HEK293 (cell line): ENCODE results near the gene ANTXR1.

Experiments
- CTCF ChIA-PET: fragments of 350-600 bp; formaldehyde crosslinking; extraction: SDS; loops from one replicate; lab custom pipeline; 2021; ENCODE audit warnings: antibody characterized with exemption; lab: Yijun Ruan, JAX
- POLR2A ChIA-PET: fragments of 300-600 bp; formaldehyde crosslinking; extraction: SDS; loops from one replicate; lab custom pipeline; 2020; ENCODE audit warnings: antibody characterized with exemption, inconsistent platforms; lab: Yijun Ruan, JAX
- H3K27ac ChIP-seq: fragments of 200-500 bp; sonication (Bioruptor generic); 2 replicates; pipeline ENCODE4 v1.5.1; 2014; ENCODE audit warnings: low read depth, low read length, control low read depth, inconsistent platforms; ENCODE audit errors: extremely low read depth
- H3K36me3 ChIP-seq, 2 experiments: fragments of 200-500 bp in 1 of 2; sonication (Bioruptor generic) in 1 of 2; 1 replicate in 1 of 2; 2 replicates in 1 of 2; pipeline ENCODE4 v1.5.1; 2014 to 2017; ENCODE audit warnings: inconsistent platforms in 2 of 2, low read length in 2 of 2; ENCODE audit not compliant: control insufficient read depth in 2 of 2, insufficient read depth in 1 of 2
- H3K4me1 ChIP-seq: fragments of 200-500 bp; sonication (Bioruptor generic); 2 replicates; pipeline ENCODE4 v1.5.1; 2014; ENCODE audit warnings: mild to moderate bottlenecking, low read length, inconsistent platforms; ENCODE audit not compliant: control insufficient read depth, insufficient read depth
- H3K4me3 ChIP-seq: 2 replicates; pipeline ENCODE4 v1.5.1; 2011; ENCODE audit warnings: low read depth, mild to moderate bottlenecking, control low read depth, low read length, moderate library complexity
- H3K9me3 ChIP-seq: fragments of 200-500 bp; sonication (Bioruptor generic); 2 replicates; pipeline ENCODE4 v1.5.1; 2014; ENCODE audit warnings: low read depth, low read length, inconsistent platforms; ENCODE audit not compliant: control insufficient read depth, insufficient read depth
- GLIS2 ChIP-seq: fragments of 450-650 bp; formaldehyde crosslinking; IDR thresholded peaks from 2 replicates; pipeline ENCODE4 v1.5.1; 2016; ENCODE audit warnings: missing biosample characterization, missing genetic modification characterization
- RBAK ChIP-seq: fragments of 450-650 bp; formaldehyde crosslinking; IDR thresholded peaks from 2 replicates; pipeline ENCODE4 v1.5.1; 2016; ENCODE audit warnings: missing biosample characterization, missing genetic modification characterization
- SCRT1 ChIP-seq: fragments of 450-650 bp; formaldehyde crosslinking; IDR thresholded peaks from 2 replicates; pipeline ENCODE4 v1.5.1; 2016; ENCODE audit warnings: missing biosample characterization, missing genetic modification characterization, borderline replicate concordance
- SETDB1 ChIP-seq: IDR thresholded peaks from one replicate; pipeline ENCODE4 v1.6.1; 2017; ENCODE audit warnings: mild to moderate bottlenecking, low read length, moderate library complexity, mixed read lengths; ENCODE audit not compliant: insufficient read length
- ZBTB21 ChIP-seq: fragments of 450-650 bp; formaldehyde crosslinking; IDR thresholded peaks from 2 replicates; pipeline ENCODE4 v1.5.1; 2017; ENCODE audit warnings: missing biosample characterization, missing genetic modification characterization
- ZBTB8A ChIP-seq: fragments of 450-650 bp; formaldehyde crosslinking; IDR thresholded peaks from 2 replicates; pipeline ENCODE4 v1.5.1; 2016; ENCODE audit warnings: missing biosample characterization, missing genetic modification characterization
- ZFP41 ChIP-seq: fragments of 450-650 bp; formaldehyde crosslinking; IDR thresholded peaks from 2 replicates; pipeline ENCODE4 v1.5.1; 2016; ENCODE audit warnings: missing biosample characterization, missing genetic modification characterization, borderline replicate concordance
- ZNF133 ChIP-seq: fragments of 450-650 bp; formaldehyde crosslinking; IDR thresholded peaks from 2 replicates; pipeline ENCODE4 v1.5.1; 2016; ENCODE audit warnings: missing biosample characterization, missing genetic modification characterization
- ZNF140 ChIP-seq: fragments of 450-650 bp; formaldehyde crosslinking; IDR thresholded peaks from 2 replicates; pipeline ENCODE4 v1.5.1; 2016; ENCODE audit warnings: missing biosample characterization, missing genetic modification characterization
- ZNF184 ChIP-seq: fragments of 450-650 bp; IDR thresholded peaks from 2 replicates; pipeline ENCODE4 v1.5.1; 2018; ENCODE audit warnings: missing biosample characterization, mild to moderate bottlenecking, missing genetic modification characterization
- ZNF221 ChIP-seq: fragments of 450-650 bp; formaldehyde crosslinking; IDR thresholded peaks from 2 replicates; pipeline ENCODE4 v1.5.1; 2017; ENCODE audit warnings: missing biosample characterization, missing genetic modification characterization, borderline replicate concordance
- ZNF248 ChIP-seq: fragments of 450-650 bp; formaldehyde crosslinking; IDR thresholded peaks from 2 replicates; pipeline ENCODE4 v1.5.1; 2017; ENCODE audit warnings: missing biosample characterization, missing genetic modification characterization
- ZNF292 ChIP-seq: fragments of 450-650 bp; formaldehyde crosslinking; IDR thresholded peaks from 2 replicates; pipeline ENCODE4 v1.5.1; 2016; ENCODE audit warnings: low read depth, missing biosample characterization, missing genetic modification characterization, borderline replicate concordance
- ZNF350 ChIP-seq: fragments of 450-650 bp; formaldehyde crosslinking; IDR thresholded peaks from 2 replicates; pipeline ENCODE4 v1.5.0; 2017; ENCODE audit warnings: missing biosample characterization, mild to moderate bottlenecking, missing genetic modification characterization
- ZNF37A ChIP-seq: fragments of 450-650 bp; IDR thresholded peaks from 2 replicates; pipeline ENCODE4 v1.5.1; 2018; ENCODE audit warnings: missing biosample characterization, missing genetic modification characterization
- ZNF416 ChIP-seq: fragments of 450-650 bp; formaldehyde crosslinking; IDR thresholded peaks from 2 replicates; pipeline ENCODE4 v1.5.1; 2016; ENCODE audit warnings: missing biosample characterization, missing genetic modification characterization
- ZNF48 ChIP-seq: fragments of 450-650 bp; formaldehyde crosslinking; IDR thresholded peaks from 2 replicates; pipeline ENCODE4 v1.5.1; 2016; ENCODE audit warnings: missing biosample characterization, missing genetic modification characterization
- ZNF621 ChIP-seq: fragments of 450-650 bp; formaldehyde crosslinking; IDR thresholded peaks from 2 replicates; pipeline ENCODE4 v1.5.1; 2017; ENCODE audit warnings: missing biosample characterization, missing genetic modification characterization
- ZNF626 ChIP-seq: fragments of 450-650 bp; sonication (Bioruptor Pico); formaldehyde crosslinking; IDR thresholded peaks from 2 replicates; pipeline ENCODE4 v1.5.1; 2018; ENCODE audit warnings: missing biosample characterization, missing genetic modification characterization, inconsistent platforms
- ZNF654 ChIP-seq: fragments of 450-650 bp; formaldehyde crosslinking; IDR thresholded peaks from 2 replicates; pipeline ENCODE4 v1.5.1; 2016; ENCODE audit warnings: low read depth, missing biosample characterization, missing genetic modification characterization
- ZNF792 ChIP-seq: fragments of 450-650 bp; formaldehyde crosslinking; IDR thresholded peaks from 2 replicates; pipeline ENCODE4 v1.5.1; 2016; ENCODE audit warnings: missing biosample characterization, missing genetic modification characterization
- TF ChIP-seq, protein P1 (sequence below): fragments of 450-650 bp; formaldehyde crosslinking; IDR thresholded peaks from 2 replicates; pipeline ENCODE4; 2016; ENCODE audit warnings: missing biosample characterization, missing genetic modification characterization
- TF ChIP-seq, protein P2 (sequence below): fragments of 450-650 bp; formaldehyde crosslinking; IDR thresholded peaks from 2 replicates; pipeline ENCODE4 v1.5.1; 2016; ENCODE audit warnings: missing biosample characterization, missing genetic modification characterization
- TF ChIP-seq, protein P3 (sequence below): fragments of 450-650 bp; formaldehyde crosslinking; IDR thresholded peaks from 2 replicates; pipeline ENCODE4 v1.5.1; 2016; ENCODE audit warnings: missing biosample characterization, missing genetic modification characterization
- TF ChIP-seq, protein P4 (sequence below): fragments of 450-650 bp; formaldehyde crosslinking; IDR thresholded peaks from 2 replicates; pipeline ENCODE4 v1.5.1; 2017; ENCODE audit warnings: missing biosample characterization, missing genetic modification characterization
- TF ChIP-seq, protein P5 (sequence below): fragments of 450-650 bp; formaldehyde crosslinking; IDR thresholded peaks from 2 replicates; pipeline ENCODE4 v1.5.1; 2016; ENCODE audit warnings: missing biosample characterization, missing genetic modification characterization, low read depth

Gene ANTXR1

DNA sequence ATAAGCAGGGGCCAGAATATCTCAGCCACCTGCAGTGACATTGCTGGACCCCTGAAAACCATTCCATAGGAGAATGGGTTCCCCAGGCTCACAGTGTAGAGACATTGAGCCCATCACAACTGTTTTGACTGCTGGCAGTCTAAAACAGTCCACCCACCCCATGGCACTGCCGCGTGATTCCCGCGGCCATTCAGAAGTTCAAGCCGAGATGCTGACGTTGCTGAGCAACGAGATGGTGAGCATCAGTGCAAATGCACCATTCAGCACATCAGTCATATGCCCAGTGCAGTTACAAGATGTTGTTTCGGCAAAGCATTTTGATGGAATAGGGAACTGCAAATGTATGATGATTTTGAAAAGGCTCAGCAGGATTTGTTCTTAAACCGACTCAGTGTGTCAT is 234.6 kb downstream of the ANTXR1 start:
- H3K4me3 ChIP-seq, result no peak overlapping the region
- peaks cover 0 to 9% of the 10 kb centered on the region in 2 experiments; a peak in 1 of 3 replicates for H3K36me3 ChIP-seq
- H3K4me1 ChIP-seq, result peaks cover 2% of the 10 kb centered on the region; the same call in 1 of the 2 replicates
- ChIA-PET POLR2A (no interaction called here), CTCF (no interaction called here)
- no peak overlapping the region for H3K27ac ChIP-seq
- no peak for TF ChIP-seq ZNF654 (tag by site-specific recombination)
- TF ChIP-seq ZBTB21 (tag by site-specific recombination), result no peak
- no peak for TF ChIP-seq ZNF48 (tag by site-specific recombination)
- no peak for TF ChIP-seq ZFP41 (tag by site-specific recombination)
- TF ChIP-seq ZNF292, result no peak
- TF ChIP-seq ZNF37A (tag by site-specific recombination), result no peak
- no peak for TF ChIP-seq SCRT1
- TF ChIP-seq ZNF133 (tag by site-specific recombination), result no peak
- TF ChIP-seq RBAK, result no peak
- TF ChIP-seq, protein P1, sequence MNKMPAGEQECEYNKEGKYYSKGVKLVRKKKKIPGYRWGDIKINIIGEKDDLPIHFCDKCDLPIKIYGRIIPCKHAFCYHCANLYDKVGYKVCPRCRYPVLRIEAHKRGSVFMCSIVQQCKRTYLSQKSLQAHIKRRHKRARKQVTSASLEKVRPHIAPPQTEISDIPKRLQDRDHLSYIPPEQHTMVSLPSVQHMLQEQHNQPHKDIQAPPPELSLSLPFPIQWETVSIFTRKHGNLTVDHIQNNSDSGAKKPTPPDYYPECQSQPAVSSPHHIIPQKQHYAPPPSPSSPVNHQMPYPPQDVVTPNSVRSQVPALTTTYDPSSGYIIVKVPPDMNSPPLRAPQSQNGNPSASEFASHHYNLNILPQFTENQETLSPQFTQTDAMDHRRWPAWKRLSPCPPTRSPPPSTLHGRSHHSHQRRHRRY, result no peak
- TF ChIP-seq GLIS2, result no peak
- TF ChIP-seq, protein P2, sequence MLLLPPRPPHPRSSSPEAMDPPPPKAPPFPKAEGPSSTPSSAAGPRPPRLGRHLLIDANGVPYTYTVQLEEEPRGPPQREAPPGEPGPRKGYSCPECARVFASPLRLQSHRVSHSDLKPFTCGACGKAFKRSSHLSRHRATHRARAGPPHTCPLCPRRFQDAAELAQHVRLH (tag by site-specific recombination), result no peak
- TF ChIP-seq, protein P3, sequence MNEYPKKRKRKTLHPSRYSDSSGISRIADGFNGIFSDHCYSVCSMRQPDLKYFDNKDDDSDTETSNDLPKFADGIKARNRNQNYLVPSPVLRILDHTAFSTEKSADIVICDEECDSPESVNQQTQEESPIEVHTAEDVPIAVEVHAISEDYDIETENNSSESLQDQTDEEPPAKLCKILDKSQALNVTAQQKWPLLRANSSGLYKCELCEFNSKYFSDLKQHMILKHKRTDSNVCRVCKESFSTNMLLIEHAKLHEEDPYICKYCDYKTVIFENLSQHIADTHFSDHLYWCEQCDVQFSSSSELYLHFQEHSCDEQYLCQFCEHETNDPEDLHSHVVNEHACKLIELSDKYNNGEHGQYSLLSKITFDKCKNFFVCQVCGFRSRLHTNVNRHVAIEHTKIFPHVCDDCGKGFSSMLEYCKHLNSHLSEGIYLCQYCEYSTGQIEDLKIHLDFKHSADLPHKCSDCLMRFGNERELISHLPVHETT (tag by site-specific recombination), result no peak
- no peak for TF ChIP-seq ZNF792 (tag by site-specific recombination)
- no peaks in the 10 kb centered on the region for H3K9me3 ChIP-seq

DNA sequence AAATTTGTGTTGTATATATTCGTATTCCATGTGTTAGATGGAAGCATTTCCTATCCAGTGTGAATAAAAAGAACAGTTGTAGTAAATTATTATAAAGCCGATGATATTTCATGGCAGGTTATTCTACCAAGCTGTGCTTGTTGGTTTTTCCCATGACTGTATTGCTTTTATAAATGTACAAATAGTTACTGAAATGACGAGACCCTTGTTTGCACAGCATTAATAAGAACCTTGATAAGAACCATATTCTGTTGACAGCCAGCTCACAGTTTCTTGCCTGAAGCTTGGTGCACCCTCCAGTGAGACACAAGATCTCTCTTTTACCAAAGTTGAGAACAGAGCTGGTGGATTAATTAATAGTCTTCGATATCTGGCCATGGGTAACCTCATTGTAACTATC is 235.3 kb downstream of the ANTXR1 start:
- Histone ChIP-seq H3K27ac (no peak overlapping the region), H3K4me3 (no peak overlapping the region), H3K4me1 (0 out of 2 replicates have a peak, but pooled peaks cover 2% of the 10 kb centered on the region), H3K9me3 (no peaks in the 10 kb centered on the region)
- CTCF ChIA-PET, result no interaction called here
- POLR2A ChIA-PET, result no interaction called here
- TF ChIP-seq, protein P4, sequence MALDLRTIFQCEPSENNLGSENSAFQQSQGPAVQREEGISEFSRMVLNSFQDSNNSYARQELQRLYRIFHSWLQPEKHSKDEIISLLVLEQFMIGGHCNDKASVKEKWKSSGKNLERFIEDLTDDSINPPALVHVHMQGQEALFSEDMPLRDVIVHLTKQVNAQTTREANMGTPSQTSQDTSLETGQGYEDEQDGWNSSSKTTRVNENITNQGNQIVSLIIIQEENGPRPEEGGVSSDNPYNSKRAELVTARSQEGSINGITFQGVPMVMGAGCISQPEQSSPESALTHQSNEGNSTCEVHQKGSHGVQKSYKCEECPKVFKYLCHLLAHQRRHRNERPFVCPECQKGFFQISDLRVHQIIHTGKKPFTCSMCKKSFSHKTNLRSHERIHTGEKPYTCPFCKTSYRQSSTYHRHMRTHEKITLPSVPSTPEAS, result no peak
- TF ChIP-seq, protein P5, sequence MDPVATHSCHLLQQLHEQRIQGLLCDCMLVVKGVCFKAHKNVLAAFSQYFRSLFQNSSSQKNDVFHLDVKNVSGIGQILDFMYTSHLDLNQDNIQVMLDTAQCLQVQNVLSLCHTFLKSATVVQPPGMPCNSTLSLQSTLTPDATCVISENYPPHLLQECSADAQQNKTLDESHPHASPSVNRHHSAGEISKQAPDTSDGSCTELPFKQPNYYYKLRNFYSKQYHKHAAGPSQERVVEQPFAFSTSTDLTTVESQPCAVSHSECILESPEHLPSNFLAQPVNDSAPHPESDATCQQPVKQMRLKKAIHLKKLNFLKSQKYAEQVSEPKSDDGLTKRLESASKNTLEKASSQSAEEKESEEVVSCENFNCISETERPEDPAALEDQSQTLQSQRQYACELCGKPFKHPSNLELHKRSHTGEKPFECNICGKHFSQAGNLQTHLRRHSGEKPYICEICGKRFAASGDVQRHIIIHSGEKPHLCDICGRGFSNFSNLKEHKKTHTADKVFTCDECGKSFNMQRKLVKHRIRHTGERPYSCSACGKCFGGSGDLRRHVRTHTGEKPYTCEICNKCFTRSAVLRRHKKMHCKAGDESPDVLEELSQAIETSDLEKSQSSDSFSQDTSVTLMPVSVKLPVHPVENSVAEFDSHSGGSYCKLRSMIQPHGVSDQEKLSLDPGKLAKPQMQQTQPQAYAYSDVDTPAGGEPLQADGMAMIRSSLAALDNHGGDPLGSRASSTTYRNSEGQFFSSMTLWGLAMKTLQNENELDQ (tag by site-specific recombination), result no peak
- no peak for TF ChIP-seq ZNF350
- TF ChIP-seq SCRT1, result no peak
- TF ChIP-seq ZNF626 (tag by site-specific recombination), result no peak
- no peak for TF ChIP-seq ZNF621 (tag by site-specific recombination)
- TF ChIP-seq ZNF221 (tag by site-specific recombination), result no peak
- TF ChIP-seq ZNF248 (tag by site-specific recombination), result no peak
- no peak for TF ChIP-seq ZBTB8A
- TF ChIP-seq ZNF184 (tag by site-specific recombination), result no peak
- TF ChIP-seq ZNF416 (tag by site-specific recombination), result no peak
- no peak for TF ChIP-seq GLIS2
- TF ChIP-seq SETDB1, result no peak
- no peak for TF ChIP-seq ZNF140 (tag by site-specific recombination)
- TF ChIP-seq, all 188 proteins: peak for 0
- H3K36me3 ChIP-seq, result peaks cover 0 to 9% of the 10 kb centered on the region in 2 experiments; a peak in 1 of 3 replicates
